ENCODE measurements around the gene APBA1. TPM values are rescaled to one million over a fixed set of nuclear protein-coding genes. Genes with fewer than 3 reads are reported as not detected.

APBA1 gene
- total RNA-seq, 1 donor from 2014 or later, result 5.9 TPM

- H3K36me3 ChIP-seq (ENCODE audit: insufficient read depth, low read length), result no peaks in the 10 kb centered on the region
- H3K9ac ChIP-seq (ENCODE audit: low read length), result no peak overlapping the region
- H3K27ac ChIP-seq (ENCODE audit: low read depth, low read length), result peak overlapping the region; percentile 43
- no peak overlapping the region for H3K4me2 ChIP-seq (ENCODE audit: low read length)
- no peak overlapping the region for H2AFZ ChIP-seq (ENCODE audit: low read depth, low read length)
- no peaks in the 10 kb centered on the region for H4K20me1 ChIP-seq (ENCODE audit: insufficient read depth, low read length)
- Mint-ChIP-seq H3K4me1 (ENCODE audit: low read depth, unreplicated experiment) (peaks cover 28% of the 10 kb centered on the region), H3K9me3 (ENCODE audit: unreplicated experiment) (no peaks in the 10 kb centered on the region), H3K27ac (ENCODE audit: unreplicated experiment) (peak overlapping the region; percentile 87), H3K36me3 (ENCODE audit: low read depth, unreplicated experiment) (no peaks in the 10 kb centered on the region), H3K27me3 (ENCODE audit: low read depth, unreplicated experiment) (peaks cover 3% of the 10 kb centered on the region), H3K4me3 (ENCODE audit: unreplicated experiment) (no peak overlapping the region)
- FAIRE-seq (no peak), DNase-seq (ENCODE audit: low read depth) (no peak)
- no peaks in the 10 kb centered on the region for H3K27me3 ChIP-seq (ENCODE audit: insufficient read depth, low read length)
- H3K4me1 ChIP-seq (ENCODE audit: insufficient read depth, low read length), result peaks cover 40% of the 10 kb centered on the region
- TF ChIP-seq, protein P1, sequence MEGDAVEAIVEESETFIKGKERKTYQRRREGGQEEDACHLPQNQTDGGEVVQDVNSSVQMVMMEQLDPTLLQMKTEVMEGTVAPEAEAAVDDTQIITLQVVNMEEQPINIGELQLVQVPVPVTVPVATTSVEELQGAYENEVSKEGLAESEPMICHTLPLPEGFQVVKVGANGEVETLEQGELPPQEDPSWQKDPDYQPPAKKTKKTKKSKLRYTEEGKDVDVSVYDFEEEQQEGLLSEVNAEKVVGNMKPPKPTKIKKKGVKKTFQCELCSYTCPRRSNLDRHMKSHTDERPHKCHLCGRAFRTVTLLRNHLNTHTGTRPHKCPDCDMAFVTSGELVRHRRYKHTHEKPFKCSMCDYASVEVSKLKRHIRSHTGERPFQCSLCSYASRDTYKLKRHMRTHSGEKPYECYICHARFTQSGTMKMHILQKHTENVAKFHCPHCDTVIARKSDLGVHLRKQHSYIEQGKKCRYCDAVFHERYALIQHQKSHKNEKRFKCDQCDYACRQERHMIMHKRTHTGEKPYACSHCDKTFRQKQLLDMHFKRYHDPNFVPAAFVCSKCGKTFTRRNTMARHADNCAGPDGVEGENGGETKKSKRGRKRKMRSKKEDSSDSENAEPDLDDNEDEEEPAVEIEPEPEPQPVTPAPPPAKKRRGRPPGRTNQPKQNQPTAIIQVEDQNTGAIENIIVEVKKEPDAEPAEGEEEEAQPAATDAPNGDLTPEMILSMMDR (IDR thresholded peaks at IDR 0.05; ENCODE audit: insufficient read depth, low read depth, low read length), result no peak
- no peak for TF ChIP-seq EZH2 (IDR thresholded peaks at IDR 0.05; ENCODE audit: insufficient read depth, low read length)
- H3K9me3 ChIP-seq (ENCODE audit: insufficient read depth, low read depth, low read length), result no peaks in the 10 kb centered on the region
- no peaks in the 10 kb centered on the region for H3K79me2 ChIP-seq (ENCODE audit: insufficient read depth, low read length)
- H3K4me3 ChIP-seq (ENCODE audit: insufficient read depth, low read depth, low read length), result no peak overlapping the region
Measured at GRCh38 chr9:69574057-69574456, 98.1 kb downstream of the APBA1 start.

DNA sequence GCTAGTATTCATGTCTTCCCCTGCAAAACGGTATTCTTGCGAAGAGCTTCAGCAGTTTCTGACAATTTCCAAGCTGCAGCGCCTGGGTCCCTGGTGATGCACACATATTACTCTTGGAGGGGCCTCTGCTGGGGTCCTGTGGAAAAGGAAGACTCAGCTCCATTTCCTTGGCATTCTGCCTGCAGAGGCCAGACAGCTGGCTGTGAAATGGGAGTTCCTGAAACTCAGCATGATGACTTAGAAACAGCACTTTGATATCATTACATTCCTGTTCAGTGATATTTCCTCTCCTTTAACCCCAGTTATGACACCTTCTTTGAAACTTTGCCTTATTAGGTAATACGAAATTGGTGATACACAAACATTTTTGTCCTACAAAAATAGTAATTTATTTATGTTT lies 98.5 kb downstream of the APBA1 start:
- H3K9ac ChIP-seq (ENCODE audit: low read length), result no peak overlapping the region
- DNase-seq (ENCODE audit: low read depth), result peak; percentile 79
- no peaks in the 10 kb centered on the region for H3K79me2 ChIP-seq (ENCODE audit: insufficient read depth, low read length)
- Mint-ChIP-seq H3K9me3 (ENCODE audit: unreplicated experiment) (no peaks in the 10 kb centered on the region), H3K36me3 (ENCODE audit: low read depth, unreplicated experiment) (no peaks in the 10 kb centered on the region), H3K4me3 (ENCODE audit: unreplicated experiment) (no peak overlapping the region), H3K27ac (ENCODE audit: unreplicated experiment) (peak overlapping the region; percentile 87), H3K27me3 (ENCODE audit: low read depth, unreplicated experiment) (peaks cover 2% of the 10 kb centered on the region), H3K4me1 (ENCODE audit: low read depth, unreplicated experiment) (peaks cover 30% of the 10 kb centered on the region)
- peak overlapping the region; percentile 43 for H3K27ac ChIP-seq (ENCODE audit: low read depth, low read length)
- H2AFZ ChIP-seq (ENCODE audit: low read depth, low read length), result no peak overlapping the region
- H3K4me1 ChIP-seq (ENCODE audit: insufficient read depth, low read length), result peaks cover 44% of the 10 kb centered on the region
- peak overlapping the region; percentile 55 for H3K4me2 ChIP-seq (ENCODE audit: low read length)
- H3K27me3 ChIP-seq (ENCODE audit: insufficient read depth, low read length), result no peaks in the 10 kb centered on the region
- peak; percentile 9 for FAIRE-seq
- TF ChIP-seq, protein P1 (IDR thresholded peaks at IDR 0.05; ENCODE audit: insufficient read depth, low read depth, low read length), result no peak
- TF ChIP-seq EZH2 (IDR thresholded peaks at IDR 0.05; ENCODE audit: insufficient read depth, low read length), result no peak
- H3K4me3 ChIP-seq (ENCODE audit: insufficient read depth, low read depth, low read length), result no peak overlapping the region
- no peaks in the 10 kb centered on the region for H4K20me1 ChIP-seq (ENCODE audit: insufficient read depth, low read length)
- no peaks in the 10 kb centered on the region for H3K9me3 ChIP-seq (ENCODE audit: insufficient read depth, low read depth, low read length)
- H3K36me3 ChIP-seq (ENCODE audit: insufficient read depth, low read length), result no peaks in the 10 kb centered on the region

DNA sequence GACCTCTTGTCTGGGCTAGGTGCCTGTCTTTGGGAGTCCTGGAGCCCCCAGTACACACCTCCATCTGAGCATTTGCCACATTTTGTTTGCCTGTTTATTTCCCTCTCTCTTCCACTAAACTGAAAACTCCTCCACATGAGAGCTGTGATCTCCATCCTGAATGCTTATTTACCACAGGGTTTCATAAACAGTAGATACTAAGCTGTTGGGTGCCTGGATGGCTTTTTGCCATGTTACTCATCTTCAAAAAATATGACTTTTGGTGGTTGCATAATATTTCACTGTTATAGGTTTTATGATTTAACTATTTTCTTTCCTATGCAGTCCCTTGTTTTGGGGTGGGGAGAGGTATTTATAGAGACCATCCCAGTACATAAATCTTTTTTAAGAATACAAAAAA lies 99.6 kb downstream of the APBA1 start:
- Histone ChIP-seq H3K4me2 (ENCODE audit: low read length) (no peak overlapping the region), H3K79me2 (ENCODE audit: insufficient read depth, low read length) (no peaks in the 10 kb centered on the region), H2AFZ (ENCODE audit: low read depth, low read length) (no peak overlapping the region), H3K27me3 (ENCODE audit: insufficient read depth, low read length) (no peaks in the 10 kb centered on the region), H3K36me3 (ENCODE audit: insufficient read depth, low read length) (no peaks in the 10 kb centered on the region), H3K9ac (ENCODE audit: low read length) (no peak overlapping the region), H3K4me1 (ENCODE audit: insufficient read depth, low read length) (peaks cover 44% of the 10 kb centered on the region), H3K4me3 (ENCODE audit: insufficient read depth, low read depth, low read length) (no peak overlapping the region), H3K27ac (ENCODE audit: low read depth, low read length) (no peak overlapping the region), H4K20me1 (ENCODE audit: insufficient read depth, low read length) (no peaks in the 10 kb centered on the region), H3K9me3 (ENCODE audit: insufficient read depth, low read depth, low read length) (no peaks in the 10 kb centered on the region)
- no peak for TF ChIP-seq EZH2 (IDR thresholded peaks at IDR 0.05; ENCODE audit: insufficient read depth, low read length)
- TF ChIP-seq, protein P1 (IDR thresholded peaks at IDR 0.05; ENCODE audit: insufficient read depth, low read depth, low read length), result no peak
- Mint-ChIP-seq H3K4me3 (ENCODE audit: unreplicated experiment) (no peak overlapping the region), H3K27ac (ENCODE audit: unreplicated experiment) (no peak overlapping the region), H3K36me3 (ENCODE audit: low read depth, unreplicated experiment) (no peaks in the 10 kb centered on the region), H3K4me1 (ENCODE audit: low read depth, unreplicated experiment) (peaks cover 30% of the 10 kb centered on the region), H3K27me3 (ENCODE audit: low read depth, unreplicated experiment) (peaks cover 4% of the 10 kb centered on the region), H3K9me3 (ENCODE audit: unreplicated experiment) (no peaks in the 10 kb centered on the region)
- FAIRE-seq (no peak), DNase-seq (ENCODE audit: low read depth) (no peak)

Measured in astrocyte (in vitro differentiated cells and primary cell).